Heart right ventricle (tissue), 16 donors: ENCODE results near the gene REEP1. TPM values are rescaled to one million over a fixed set of nuclear protein-coding genes. Genes with fewer than 3 reads are reported as not detected.

Source experiments
- ATAC-seq, 8 donors: fragments of 200-7000 bp; cut with Tn5 transposase; one replicate each; pipeline ENCODE4 v1.9.1; 2020; ENCODE audit warnings: mild to moderate bottlenecking in 8 of 8, moderate library complexity in 8 of 8, moderate number of reproducible peaks in 1 of 8
- DNase-seq, 2 donors: peaks; one replicate each; pipeline ENCODE4 v3.0.0-alpha.2; 2020
- H3K27ac ChIP-seq, 10 donors: fragments of 200-600 bp; sonication (generic) in 2 of 10; one replicate each; pipeline versions ENCODE4 v1.5.0 to v1.8.0; 2020 to 2022; ENCODE audit warnings: mild to moderate bottlenecking in 3 of 10
- H3K27me3 ChIP-seq, 7 donors: fragments of 200-600 bp; one replicate each; pipeline ENCODE4 v1.8.0; 2021 to 2022; ENCODE audit warnings: mild to moderate bottlenecking in 2 of 7
- H3K36me3 ChIP-seq, 9 donors: fragments of 200-600 bp; sonication (generic) in 1 of 9; one replicate each; pipeline versions ENCODE4 v1.5.0 to v1.8.0; 2020 to 2022; ENCODE audit warnings: mild to moderate bottlenecking in 2 of 9
- H3K4me1 ChIP-seq, 9 donors: fragments of 200-600 bp; sonication (generic) in 1 of 9; one replicate each; pipeline versions ENCODE4 v1.5.0 to v1.8.0; 2020 to 2022; ENCODE audit warnings: mild to moderate bottlenecking in 4 of 9
- H3K4me3 ChIP-seq, 10 donors: fragments of 200-600 bp; sonication (generic) in 2 of 10; one replicate each; pipeline versions ENCODE4 v1.5.0 to v1.8.0; 2020 to 2022; ENCODE audit warnings: mild to moderate bottlenecking in 7 of 10, moderate library complexity in 2 of 10
- H3K9me3 ChIP-seq, 11 donors: fragments of 200-600 bp in 10 of 11; sonication (generic) in 2 of 11; one replicate each; pipeline versions ENCODE4 v1.5.0 to v1.8.0; 2013 to 2022; ENCODE audit warnings: mild to moderate bottlenecking in 2 of 11, control low read depth in 1 of 11, moderate library complexity in 1 of 11
- WGBS, 2 donors: extraction: QIAGEN DNeasy Blood & Tissue Kit; methylation state at CpG; one replicate each; pipeline ENCODE4 v1.1.7; 2013; ENCODE audit warnings: inconsistent platforms in 1 of 2; 5-methylcytosine and 5-hydroxymethylcytosine counted together
- intact Hi-C, 10 donors: fragments of 100-400 bp; cut with DNase I; formaldehyde crosslinking; loops; one replicate each; pipeline versions ENCODE4 v1.11.1 to v1.14.2; 2022
- polyA plus RNA-seq, 2 donors: library from polyadenylated mRNA; stranded (reverse); fragments of 200-250 nt; gene quantifications; one replicate each; pipeline ENCODE4 v1.2.3, GENCODE V29; 2013
- total RNA-seq, 10 donors: library from RNA; stranded (reverse); fragmentation: NEBNext Ultra II Directional in 3 of 10; extraction: Animal tissue kit (Norgen Biotek cat#: 25700) in 3 of 10; gene quantifications; one replicate each; pipeline versions ENCODE4 v1.2.1 to v1.2.4, GENCODE V29; 2021 to 2023
- TF ChIP-seq, protein P1 (sequence below), 9 donors: fragments of 200-600 bp; sonication (generic) in 2 of 9; IDR thresholded peaks; one replicate each; pipeline versions ENCODE4 v1.5.0 to v1.8.0; 2021 to 2022; ENCODE audit warnings: antibody characterized with exemption in 9 of 9, mild to moderate bottlenecking in 5 of 9, moderate library complexity in 1 of 9
- donor health status: Arrhythmogenic right ventricular cardiomyopathy.
- donor health status: ischemic (EF 13 %, LVEDD 7.1; RV severe dilation, severe dysfunction).
- donor health status: healthy with polysubstance abuse.
- donor health status: DM: no; HTN: yes; CAD: no.
- donor health status: DM: no; HTN: no; CAD: no.
- donor health status: ischemic (EF 25% LVEDD 6.9; RV normal size, moderate dysfunction).
- donor health status: ischemic (EF 25% LVEDD 5.7; RV mildly dilated, moderate dysfunction).
- donor health status: healthy.
- donor health status: DM: yes; HTN: yes; CAD: no.
- donor health status: Ischemic cardiomyopathy.
- donor health status: ischemic (EF 35%, LVEDD 5.7; RV mildly dilated, moderate dysfunction).
- donor health status: nonischemic (EF 11% LVEDD 7.7; RV severe dilation, severe dysfunction).
- donor health status: DM: yes; HTN: yes; CAD: no.
- donor health status: PGD.
- donor health status: ischemic (EF 29% LVEDD 5.4; RV normal size, mild dysfunction).
- donor health status: nonischemic (EF 23%, LVEDD 6.1; RV moderate dilation, normal function).

REEP1 gene
- total and polyA plus RNA-seq, 12 donors, result 15.2 to 30.5 (median 25.6) TPM

DNA sequence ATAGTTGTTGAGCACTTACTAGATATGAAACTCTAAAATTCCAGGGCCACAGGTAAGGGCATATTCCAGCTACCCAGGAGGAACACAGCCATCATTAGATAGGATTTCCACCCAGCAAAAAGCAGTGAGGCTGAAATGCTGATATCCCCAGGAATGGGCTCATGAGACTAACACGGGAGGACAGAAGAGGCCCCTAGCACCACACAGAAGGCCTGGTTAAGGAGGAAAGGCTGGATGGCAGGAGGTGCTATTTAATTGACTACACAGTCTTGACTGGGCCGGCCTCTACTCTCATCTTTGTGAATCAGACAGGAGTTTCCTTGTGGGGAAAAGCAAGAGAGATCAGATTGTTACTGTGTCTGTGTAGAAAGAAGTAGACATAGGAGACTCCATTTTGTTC is 76.4 kb downstream of the REEP1 start:
- DNase-seq (no peak), ATAC-seq (no peak)
- intact Hi-C loops, result no loop called here
- WGBS, 2 donors, result 92 to 95% methylated on average over 2 of the region's 2 CpGs
- H3K4me1 ChIP-seq, result peaks cover 0 to 1% (median 0%) of the 10 kb centered on the region in 9 donors
- TF ChIP-seq, protein P1, sequence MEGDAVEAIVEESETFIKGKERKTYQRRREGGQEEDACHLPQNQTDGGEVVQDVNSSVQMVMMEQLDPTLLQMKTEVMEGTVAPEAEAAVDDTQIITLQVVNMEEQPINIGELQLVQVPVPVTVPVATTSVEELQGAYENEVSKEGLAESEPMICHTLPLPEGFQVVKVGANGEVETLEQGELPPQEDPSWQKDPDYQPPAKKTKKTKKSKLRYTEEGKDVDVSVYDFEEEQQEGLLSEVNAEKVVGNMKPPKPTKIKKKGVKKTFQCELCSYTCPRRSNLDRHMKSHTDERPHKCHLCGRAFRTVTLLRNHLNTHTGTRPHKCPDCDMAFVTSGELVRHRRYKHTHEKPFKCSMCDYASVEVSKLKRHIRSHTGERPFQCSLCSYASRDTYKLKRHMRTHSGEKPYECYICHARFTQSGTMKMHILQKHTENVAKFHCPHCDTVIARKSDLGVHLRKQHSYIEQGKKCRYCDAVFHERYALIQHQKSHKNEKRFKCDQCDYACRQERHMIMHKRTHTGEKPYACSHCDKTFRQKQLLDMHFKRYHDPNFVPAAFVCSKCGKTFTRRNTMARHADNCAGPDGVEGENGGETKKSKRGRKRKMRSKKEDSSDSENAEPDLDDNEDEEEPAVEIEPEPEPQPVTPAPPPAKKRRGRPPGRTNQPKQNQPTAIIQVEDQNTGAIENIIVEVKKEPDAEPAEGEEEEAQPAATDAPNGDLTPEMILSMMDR (IDR thresholded peaks at IDR 0.05), result no peak
- H3K36me3 ChIP-seq, result no peaks in the 10 kb centered on the region
- no peak overlapping the region for H3K4me3 ChIP-seq
- peaks cover 0 to 5% (median 0%) of the 10 kb centered on the region in 11 donors for H3K9me3 ChIP-seq
- no peaks in the 10 kb centered on the region for H3K27me3 ChIP-seq
- H3K27ac ChIP-seq, result no peak overlapping the region

DNA sequence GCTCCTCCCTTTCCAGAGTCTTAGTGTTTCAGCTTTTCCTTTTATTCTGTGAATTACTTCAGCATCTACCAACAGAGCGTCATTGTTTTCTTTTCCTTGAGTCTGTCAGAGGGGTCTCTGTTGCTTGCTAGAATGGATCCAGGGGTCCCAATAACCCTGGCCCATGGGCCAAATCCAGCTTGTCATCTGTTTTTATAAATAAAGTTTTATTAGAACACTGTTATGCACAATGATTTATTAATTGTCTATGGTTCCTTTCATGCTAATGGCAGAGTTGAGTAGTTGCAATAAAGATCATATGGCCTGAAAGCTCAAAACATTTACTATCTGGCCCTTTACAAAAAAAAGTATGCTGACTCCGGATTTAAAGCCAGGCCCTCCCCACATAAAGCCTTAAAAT is 79.3 kb downstream of the REEP1 start:
- Histone ChIP-seq H3K36me3 (no peaks in the 10 kb centered on the region), H3K4me1 (peaks cover 7 to 30% (median 23%) of the 10 kb centered on the region in 9 donors), H3K4me3 (no peak overlapping the region), H3K9me3 (no peaks in the 10 kb centered on the region), H3K27ac (no peak overlapping the region), H3K27me3 (peaks cover 0 to 6% (median 0%) of the 10 kb centered on the region in 7 donors)
- 96 to 97% methylated on average over 2 of the region's 2 CpGs for WGBS, 2 donors
- DNase-seq (no peak), ATAC-seq (no peak)
- TF ChIP-seq, protein P1 (IDR thresholded peaks at IDR 0.05), result no peak
- intact Hi-C loops, result no loop called here

DNA sequence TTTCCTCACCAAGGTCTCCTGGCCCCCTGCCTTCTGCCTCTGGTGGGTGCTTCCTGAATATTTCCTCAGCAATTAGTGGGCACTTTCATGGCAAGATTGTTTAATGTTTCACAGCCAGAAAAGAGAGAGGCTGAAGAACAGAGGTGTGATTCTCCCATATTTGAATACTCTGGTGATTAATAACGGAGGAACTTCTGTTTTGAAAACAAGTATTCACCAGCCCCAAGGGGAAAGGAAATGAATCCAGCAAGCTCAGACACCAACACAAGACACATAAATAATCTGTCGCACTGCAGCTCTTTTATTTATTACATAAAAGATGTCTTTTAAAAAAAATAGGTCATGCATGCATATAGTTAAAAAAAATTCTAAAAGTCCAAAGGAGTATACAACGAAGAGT is 80.4 kb downstream of the REEP1 start:
- DNase-seq, result no peak
- intact Hi-C loops, result no loop called here
- WGBS, 2 donors, result 65 to 87% methylated on average over 3 of the region's 3 CpGs

DNA sequence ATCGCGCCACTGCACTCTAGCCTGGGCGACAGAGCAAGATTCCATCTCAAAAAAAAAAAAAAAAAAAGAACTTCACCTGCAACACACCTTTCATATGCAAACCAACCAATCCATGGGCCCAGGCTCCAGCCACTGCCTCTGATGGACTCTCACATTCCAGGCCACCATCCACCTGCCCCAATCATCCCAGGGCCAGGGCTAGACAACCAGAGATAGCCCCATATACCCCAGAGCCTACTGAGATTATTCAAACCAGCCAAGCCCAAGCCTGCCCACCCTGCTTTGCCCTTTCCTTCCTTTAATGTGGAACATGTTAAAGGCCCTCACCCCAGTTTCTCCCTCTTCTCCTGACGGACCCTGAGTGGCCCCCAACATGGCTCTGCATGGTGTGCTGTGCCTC is 81.1 kb downstream of the REEP1 start:
- H3K27ac ChIP-seq, result no peak overlapping the region
- intact Hi-C loops, result no loop called here
- 91 to 97% methylated on average over 4 of the region's 4 CpGs for WGBS, 2 donors

More for the DNA sequence above, 80.4 kb downstream of the REEP1 start:
- H3K27me3 ChIP-seq, result peaks cover 0 to 6% (median 0%) of the 10 kb centered on the region in 7 donors
- peaks cover 7 to 41% (median 28%) of the 10 kb centered on the region in 9 donors for H3K4me1 ChIP-seq
- H3K4me3 ChIP-seq, result no peak overlapping the region
- no peak for ATAC-seq
- no peaks in the 10 kb centered on the region for H3K36me3 ChIP-seq
- TF ChIP-seq, protein P1 (IDR thresholded peaks at IDR 0.05), result no peak
- H3K27ac ChIP-seq, result no peak overlapping the region
- H3K9me3 ChIP-seq, result no peaks in the 10 kb centered on the region

More for the DNA sequence above, 81.1 kb downstream of the REEP1 start:
- no peak for DNase-seq
- peaks cover 0 to 6% (median 0%) of the 10 kb centered on the region in 7 donors for H3K27me3 ChIP-seq
- H3K4me1 ChIP-seq, result peaks cover 7 to 48% (median 28%) of the 10 kb centered on the region in 9 donors
- H3K4me3 ChIP-seq, result no peak overlapping the region
- no peaks in the 10 kb centered on the region for H3K9me3 ChIP-seq
- peaks cover 0 to 1% (median 0%) of the 10 kb centered on the region in 9 donors for H3K36me3 ChIP-seq
- ATAC-seq, result no peak
- TF ChIP-seq, protein P1 (IDR thresholded peaks at IDR 0.05), result no peak
